HepG2 (cell line): ENCODE results near the gene F7. TPM values are rescaled to one million over a fixed set of nuclear protein-coding genes. Genes with fewer than 3 reads are reported as not detected.

Experiments used
- ASH2L ChIP-seq: fragments of 300-600, 200-600 bp; sonication (generic); IDR thresholded peaks from 2 replicates; pipeline ENCODE4 v1.7.0; 2017; ENCODE audit warnings: low read depth, mild to moderate bottlenecking, moderate library complexity, mixed read lengths, low read length; ENCODE audit not compliant: insufficient read length
- FOXK2 ChIP-seq: fragments of 450-650 bp; IDR thresholded peaks from 2 replicates; pipeline ENCODE4 v1.6.1; 2016
- GZF1 ChIP-seq: sonication (generic); formaldehyde crosslinking; IDR thresholded peaks from 2 replicates; pipeline ENCODE4 v1.5.1; 2020; ENCODE audit warnings: mild to moderate bottlenecking, missing genetic modification reagents
- HNF1B ChIP-seq: sonication (generic); formaldehyde crosslinking; IDR thresholded peaks from 2 replicates; pipeline ENCODE4 v1.5.1; 2020; ENCODE audit warnings: mild to moderate bottlenecking, moderate library complexity, missing genetic modification reagents
- HNRNPH1 ChIP-seq: fragments of 200-400 bp; formaldehyde crosslinking; optimal IDR thresholded peaks from 2 replicates; pipeline ENCODE3; 2017; ENCODE audit warnings: mild to moderate bottlenecking, low read depth, low read length
- KAT7 ChIP-seq: IDR thresholded peaks from 2 replicates; pipeline ENCODE4 v1.6.1; 2018; ENCODE audit warnings: borderline replicate concordance, missing compliant biosample characterization
- NR2C2 ChIP-seq: sonication (generic); formaldehyde crosslinking; IDR thresholded peaks from 2 replicates; pipeline ENCODE4 v1.4.0; 2020; ENCODE audit warnings: missing genetic modification reagents, mild to moderate bottlenecking, moderate library complexity, borderline replicate concordance
- PCBP2 ChIP-seq: fragments of 200-400 bp; formaldehyde crosslinking; optimal IDR thresholded peaks from 2 replicates; pipeline ENCODE3; 2018; ENCODE audit warnings: low read length, low read depth; ENCODE audit not compliant: poor library complexity, severe bottlenecking
- SSRP1 ChIP-seq: IDR thresholded peaks from 2 replicates; pipeline ENCODE4 v1.6.1; 2016; ENCODE audit warnings: control low read depth
- ZFAT ChIP-seq: sonication (generic); formaldehyde crosslinking; conservative IDR thresholded peaks from 2 replicates; pipeline ENCODE4 v1.8.1; 2023; ENCODE audit warnings: missing genetic modification reagents, inconsistent platforms
- ZNF138 ChIP-seq: sonication (generic); formaldehyde crosslinking; IDR thresholded peaks from 2 replicates; pipeline ENCODE4 v1.5.0; 2020; ENCODE audit warnings: mild to moderate bottlenecking, low read depth, missing genetic modification reagents
- polyA plus RNA-seq, 8 experiments: library from polyadenylated mRNA; depleted of rRNA in 3 of 8; stranded (reverse) in 7 of 8; unstranded in 1 of 8; fragments of >200 nt; fragmentation: Illumina TruSeq in 4 of 8; extraction: Trizol in 4 of 8; gene quantifications; 2 replicates each; pipeline versions ENCODE4 v1.2.1 to v1.2.3, GENCODE V29; 2011 to 2016; ENCODE audit warnings: low read depth in 4 of 8, missing spikeins in 1 of 8, mixed read lengths in 1 of 8; ENCODE audit not compliant: insufficient read depth in 1 of 8
- total RNA-seq, 5 experiments: library from RNA; depleted of rRNA; stranded (reverse); fragments of >200 nt; fragmentation: Illumina TruSeq; extraction: Trizol; gene quantifications; 2 replicates each; pipeline ENCODE4 v1.2.3, GENCODE V29; 2016; ENCODE audit warnings: low read depth in 1 of 5
- TF ChIP-seq, protein P1 (sequence below): sonication (generic); formaldehyde crosslinking; IDR thresholded peaks from 2 replicates; pipeline ENCODE4 v1.5.1; 2020; ENCODE audit warnings: mild to moderate bottlenecking, missing genetic modification reagents
- TF ChIP-seq, protein P2 (sequence below): sonication (generic); formaldehyde crosslinking; IDR thresholded peaks from 2 replicates; pipeline ENCODE4 v1.4.0; 2020; ENCODE audit warnings: missing genetic modification reagents, mild to moderate bottlenecking, borderline replicate concordance
- TF ChIP-seq, protein P3 (sequence below): sonication (generic); formaldehyde crosslinking; IDR thresholded peaks from 2 replicates; pipeline ENCODE4 v1.4.0; 2020; ENCODE audit warnings: mild to moderate bottlenecking, missing genetic modification reagents, borderline replicate concordance

Gene F7
- total and polyA plus RNA-seq, 2 of the 13 experiments (the other 11 are each of a cell fraction or from before 2014, with no cell fraction given) = 12.6 to 26.5 TPM

DNA sequence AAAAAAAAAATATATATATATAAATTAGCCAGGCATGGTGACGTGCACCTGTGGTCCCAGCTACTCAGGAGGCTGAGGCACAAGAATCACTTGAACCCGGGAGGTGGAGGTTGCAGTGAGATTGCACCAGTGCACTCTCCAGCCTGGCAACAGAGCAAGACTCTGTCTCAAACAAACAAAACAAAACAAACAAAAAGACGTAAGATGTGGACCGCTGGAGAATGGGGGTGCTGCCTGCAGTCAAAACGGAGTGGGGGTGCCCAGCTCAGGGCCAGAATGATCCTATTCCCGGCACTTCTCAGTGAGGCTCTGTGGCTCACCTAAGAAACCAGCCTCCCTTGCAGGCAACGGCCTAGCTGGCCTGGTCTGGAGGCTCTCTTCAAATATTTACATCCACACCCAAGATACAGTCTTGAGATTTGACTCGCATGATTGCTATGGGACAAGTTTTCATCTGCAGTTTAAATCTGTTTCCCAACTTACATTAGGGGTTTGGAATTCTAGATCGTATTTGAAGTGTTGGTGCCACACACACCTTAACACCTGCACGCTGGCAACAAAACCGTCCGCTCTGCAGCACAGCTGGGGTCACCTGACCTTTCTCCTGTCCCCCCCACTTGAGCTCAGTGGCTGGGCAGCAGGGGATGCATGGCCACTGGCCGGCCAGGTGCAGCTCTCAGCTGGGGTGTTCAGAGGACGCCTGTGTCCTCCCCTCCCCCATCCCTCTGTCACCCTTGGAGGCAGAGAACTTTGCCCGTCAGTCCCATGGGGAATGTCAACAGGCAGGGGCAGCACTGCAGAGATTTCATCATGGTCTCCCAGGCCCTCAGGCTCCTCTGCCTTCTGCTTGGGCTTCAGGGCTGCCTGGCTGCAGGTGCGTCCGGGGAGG, at the start of gene F7 (continued):
- TF ChIP-seq, protein P1, sequence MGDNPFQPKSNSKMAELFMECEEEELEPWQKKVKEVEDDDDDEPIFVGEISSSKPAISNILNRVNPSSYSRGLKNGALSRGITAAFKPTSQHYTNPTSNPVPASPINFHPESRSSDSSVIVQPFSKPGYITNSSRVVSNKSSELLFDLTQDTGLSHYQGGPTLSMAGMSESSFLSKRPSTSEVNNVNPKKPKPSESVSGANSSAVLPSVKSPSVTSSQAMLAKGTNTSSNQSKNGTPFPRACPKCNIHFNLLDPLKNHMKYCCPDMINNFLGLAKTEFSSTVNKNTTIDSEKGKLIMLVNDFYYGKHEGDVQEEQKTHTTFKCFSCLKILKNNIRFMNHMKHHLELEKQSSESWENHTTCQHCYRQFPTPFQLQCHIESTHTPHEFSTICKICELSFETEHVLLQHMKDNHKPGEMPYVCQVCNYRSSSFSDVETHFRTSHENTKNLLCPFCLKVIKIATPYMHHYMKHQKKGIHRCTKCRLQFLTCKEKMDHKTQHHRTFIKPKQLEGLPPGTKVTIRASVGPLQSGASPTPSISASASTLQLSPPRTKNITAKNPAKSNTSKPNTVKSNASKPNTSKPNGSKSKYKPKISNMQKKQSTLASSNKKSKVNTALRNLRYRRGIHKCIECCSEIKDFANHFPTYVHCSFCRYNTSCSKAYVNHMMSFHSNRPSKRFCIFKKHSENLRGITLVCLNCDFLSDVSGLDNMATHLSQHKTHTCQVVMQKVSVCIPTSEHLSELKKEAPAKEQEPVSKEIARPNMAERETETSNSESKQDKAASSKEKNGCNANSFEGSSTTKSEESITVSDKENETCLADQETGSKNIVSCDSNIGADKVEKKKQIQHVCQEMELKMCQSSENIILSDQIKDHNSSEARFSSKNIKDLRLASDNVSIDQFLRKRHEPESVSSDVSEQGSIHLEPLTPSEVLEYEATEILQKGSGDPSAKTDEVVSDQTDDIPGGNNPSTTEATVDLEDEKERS (CRISPR knock-in tag) = peak; percentile 26; the same call in 1 of the 2 replicates
- TF ChIP-seq SSRP1 (peak; percentile 79; the same call in 1 of the 2 replicates), PCBP2 (no peak), HNRNPH1 (no peak), ZFAT (no peak), ZNF138 (CRISPR knock-in tag) (peak; percentile 34; the same call in 1 of the 2 replicates), NR2C2 (CRISPR knock-in tag) (peak; percentile 62; the same call in 1 of the 2 replicates), FOXK2 (peak; percentile 86), HNF1B (CRISPR knock-in tag) (peak; percentile 54), GZF1 (CRISPR knock-in tag) (no peak), ASH2L (peak; percentile 38), KAT7 (CRISPR knock-in tag) (peak; percentile 60; the same call in 1 of the 2 replicates)
- TF ChIP-seq, protein P2, sequence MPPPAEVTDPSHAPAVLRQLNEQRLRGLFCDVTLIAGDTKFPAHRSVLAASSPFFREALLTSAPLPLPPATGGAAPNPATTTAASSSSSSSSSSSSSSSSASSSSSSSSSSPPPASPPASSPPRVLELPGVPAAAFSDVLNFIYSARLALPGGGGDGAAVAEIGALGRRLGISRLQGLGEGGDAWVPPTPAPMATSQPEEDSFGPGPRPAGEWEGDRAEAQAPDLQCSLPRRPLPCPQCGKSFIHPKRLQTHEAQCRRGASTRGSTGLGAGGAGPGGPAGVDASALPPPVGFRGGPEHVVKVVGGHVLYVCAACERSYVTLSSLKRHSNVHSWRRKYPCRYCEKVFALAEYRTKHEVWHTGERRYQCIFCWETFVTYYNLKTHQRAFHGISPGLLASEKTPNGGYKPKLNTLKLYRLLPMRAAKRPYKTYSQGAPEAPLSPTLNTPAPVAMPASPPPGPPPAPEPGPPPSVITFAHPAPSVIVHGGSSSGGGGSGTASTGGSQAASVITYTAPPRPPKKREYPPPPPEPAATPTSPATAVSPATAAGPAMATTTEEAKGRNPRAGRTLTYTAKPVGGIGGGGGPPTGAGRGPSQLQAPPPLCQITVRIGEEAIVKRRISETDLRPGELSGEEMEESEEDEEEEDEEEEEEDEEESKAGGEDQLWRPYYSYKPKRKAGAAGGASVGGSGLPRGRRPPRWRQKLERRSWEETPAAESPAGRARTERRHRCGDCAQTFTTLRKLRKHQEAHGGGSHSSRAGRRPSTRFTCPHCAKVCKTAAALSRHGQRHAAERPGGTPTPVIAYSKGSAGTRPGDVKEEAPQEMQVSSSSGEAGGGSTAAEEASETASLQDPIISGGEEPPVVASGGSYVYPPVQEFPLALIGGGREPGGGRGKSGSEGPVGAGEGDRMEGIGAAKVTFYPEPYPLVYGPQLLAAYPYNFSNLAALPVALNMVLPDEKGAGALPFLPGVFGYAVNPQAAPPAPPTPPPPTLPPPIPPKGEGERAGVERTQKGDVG (CRISPR knock-in tag) = peak; percentile 61; the same call in 1 of the 2 replicates
- TF ChIP-seq, protein P3, sequence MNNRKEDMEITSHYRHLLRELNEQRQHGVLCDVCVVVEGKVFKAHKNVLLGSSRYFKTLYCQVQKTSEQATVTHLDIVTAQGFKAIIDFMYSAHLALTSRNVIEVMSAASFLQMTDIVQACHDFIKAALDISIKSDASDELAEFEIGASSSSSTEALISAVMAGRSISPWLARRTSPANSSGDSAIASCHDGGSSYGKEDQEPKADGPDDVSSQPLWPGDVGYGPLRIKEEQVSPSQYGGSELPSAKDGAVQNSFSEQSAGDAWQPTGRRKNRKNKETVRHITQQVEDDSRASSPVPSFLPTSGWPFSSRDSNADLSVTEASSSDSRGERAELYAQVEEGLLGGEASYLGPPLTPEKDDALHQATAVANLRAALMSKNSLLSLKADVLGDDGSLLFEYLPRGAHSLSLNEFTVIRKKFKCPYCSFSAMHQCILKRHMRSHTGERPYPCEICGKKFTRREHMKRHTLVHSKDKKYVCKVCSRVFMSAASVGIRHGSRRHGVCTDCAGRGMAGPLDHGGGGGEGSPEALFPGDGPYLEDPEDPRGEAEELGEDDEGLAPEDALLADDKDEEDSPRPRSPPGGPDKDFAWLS (CRISPR knock-in tag) = no peak
